ENCODE results near the gene SNX11. TPM values are rescaled to one million over a fixed set of nuclear protein-coding genes. Genes with fewer than 3 reads are reported as not detected.

Gene SNX11
- total and polyA plus RNA-seq, 2 of the 8 experiments (the other 6 are each of a cell fraction or from before 2014, with no cell fraction given), result 21.1 to 21.4 TPM

GRCh38 chr17:48150597-48151001 is 43.0 kb downstream of the SNX11 start (continued):
- no peak for TF ChIP-seq GTF2F1 (IDR thresholded peaks at IDR 0.05; ENCODE audit: borderline replicate concordance, low read depth, low read length)
- no peak for TF ChIP-seq JUN (IDR thresholded peaks at IDR 0.05; ENCODE audit: low read depth, low read length)
- TF ChIP-seq POU5F1 (IDR thresholded peaks at IDR 0.05; ENCODE audit: low read depth, low read length), result no peak
- no peak for TF ChIP-seq BCL11A (IDR thresholded peaks at IDR 0.05; ENCODE audit: low read depth in 2 of 2, low read length in 2 of 2)
